GM18907 (cell line): ENCODE results near the gene RPUSD4.
A peak's percentile ranks its signal among the peaks of the same experiment; 100 is the strongest.
"Not testable (repeated sequence)": the region's sequence is repeated elsewhere in the genome, so short reads cannot be mapped to it uniquely, and the experiment has no call there.

Experiments
- ATAC-seq: cut with Tn5 transposase; IDR thresholded peaks from one replicate; pipeline ENCODE4 v1.9.1; 2021; ENCODE audit warnings: mild to moderate bottlenecking, moderate library complexity; ENCODE audit not compliant: unreplicated experiment

RPUSD4 gene

GRCh38 chr11:126211236-126212088, at the start of gene RPUSD4, which contains the start of gene FAM118B:
TSS of gene RPUSD4 (minus strand) at chr11:126211650. CDS start at chr11:126211638, 12 bp downstream.
TSS of gene FAM118B (plus strand) at chr11:126211782. CDS start at chr11:126235002, 23,220 bp downstream.
- peak; percentile 95 for ATAC-seq

GRCh38 chr11:126257764-126258163, 46.3 kb upstream of the RPUSD4 start:
- no peak for ATAC-seq

GRCh38 chr11:126257144-126257543, 45.7 kb upstream of the RPUSD4 start:
- ATAC-seq = no peak

GRCh38 chr11:126256216-126256615, 44.8 kb upstream of the RPUSD4 start:
- no peak for ATAC-seq

- not testable (repeated sequence) for ATAC-seq
These were observed 44.1 kb upstream of the RPUSD4 start for GRCh38 chr11:126255507-126255906.

- ATAC-seq = no peak
These were observed 43.4 kb upstream of the RPUSD4 start for GRCh38 chr11:126254819-126255218.

- no peak for ATAC-seq
These were observed 41.8 kb upstream of the RPUSD4 start for GRCh38 chr11:126253265-126253664.

- ATAC-seq = no peak
These were observed 35.2 kb upstream of the RPUSD4 start for GRCh38 chr11:126246636-126247035.

GRCh38 chr11:126233391-126233790, 21.9 kb upstream of the RPUSD4 start:
- ATAC-seq = no peak

GRCh38 chr11:126232683-126233082, 21.2 kb upstream of the RPUSD4 start:
- ATAC-seq = no peak

- no peak for ATAC-seq
These were observed 20.4 kb upstream of the RPUSD4 start for GRCh38 chr11:126231725-126232459.

GRCh38 chr11:126229858-126230540, 18.5 kb upstream of the RPUSD4 start:
- no peak for ATAC-seq

GRCh38 chr11:126226334-126227084, 15.1 kb upstream of the RPUSD4 start:
- no peak for ATAC-seq

- ATAC-seq = no peak
These were observed 13.8 kb upstream of the RPUSD4 start for GRCh38 chr11:126225295-126225665.

- no peak for ATAC-seq
These were observed 13.3 kb upstream of the RPUSD4 start for GRCh38 chr11:126224647-126225294.

GRCh38 chr11:126219547-126219946, 8.1 kb upstream of the RPUSD4 start:
- ATAC-seq = no peak

- ATAC-seq = no peak
These were observed 6.0 kb upstream of the RPUSD4 start for GRCh38 chr11:126217491-126217890.

- ATAC-seq = no peak
These were observed 5.3 kb upstream of the RPUSD4 start for GRCh38 chr11:126216526-126217305.

- ATAC-seq = no peak
These were observed 3.4 kb upstream of the RPUSD4 start for GRCh38 chr11:126214841-126215240.
